Measurements from ENCODE around the gene TBC1D22A. TPM values are rescaled to one million over a fixed set of nuclear protein-coding genes. Genes with fewer than 3 reads are reported as not detected.
A peak's percentile ranks its signal among the peaks of the same experiment; 100 is the strongest.

TBC1D22A gene
- total RNA-seq (2014; rRNA removed) (12.2 and 14.3 TPM in 2 replicates), Bru-seq, nascent RNA (percentile 63 among the genes with signal in this experiment), BruChase-seq, experiment 1, labeled RNA remaining after a 6-hour chase (percentile 56 among the genes with signal in this experiment), BruChase-seq, experiment 2, labeled RNA remaining after a 2-hour chase (percentile 63 among the genes with signal in this experiment)
- long read RNA-seq, transcript TBC1D22A-201 (13 exons, 3,787 nt): major isoform, 21 of 44 reads
- long read RNA-seq, partial matches to known transcripts: 11 of 44 reads
- long read RNA-seq, other reads (novel, unspliced or antisense): 11 of 44 reads

DNA sequence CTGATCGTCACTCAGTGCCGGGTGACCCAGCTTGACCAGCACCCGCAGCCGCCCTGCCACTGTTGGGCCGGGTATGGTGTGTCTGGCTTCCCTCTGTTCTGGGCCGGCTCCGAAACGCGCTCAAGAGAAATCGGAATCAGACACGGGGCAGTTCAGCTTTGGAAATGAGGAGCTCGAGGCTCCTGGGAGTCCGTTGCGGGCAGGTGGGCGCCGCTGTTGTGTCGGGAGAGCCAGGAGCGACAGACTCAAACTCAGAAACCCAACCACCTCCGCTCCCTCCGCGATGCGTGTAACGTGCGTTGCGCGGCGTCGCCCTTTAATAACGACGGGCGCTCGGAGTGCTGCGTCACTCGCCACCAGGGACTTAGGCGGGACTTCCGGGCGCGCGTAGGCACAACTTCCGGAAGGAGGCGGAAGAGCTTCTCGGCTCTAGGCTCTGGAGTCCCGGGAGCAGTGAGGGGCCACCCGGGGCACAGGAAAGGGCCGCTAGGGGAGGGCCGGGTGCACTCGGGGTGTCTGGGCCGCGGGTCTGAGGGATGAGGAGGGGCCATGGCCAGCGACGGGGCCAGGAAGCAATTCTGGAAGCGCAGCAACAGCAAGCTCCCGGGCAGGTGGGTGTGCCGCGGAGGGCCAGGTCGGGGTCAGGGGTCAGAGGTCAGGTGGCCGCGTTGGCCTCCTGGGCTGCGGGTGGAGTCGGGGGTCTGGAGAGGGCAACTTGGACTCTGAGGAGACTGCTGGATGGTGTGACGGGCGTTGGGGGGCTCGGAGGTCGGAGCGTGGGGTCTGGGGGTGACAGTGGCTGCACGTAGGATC is at the start of gene TBC1D22A:
Gene TBC1D22A (plus strand): TSS at position 413 of the 813 bp plus-strand sequence. CDS start 137 bp downstream, at position 550.
- Histone ChIP-seq H4K20me1 (ENCODE audit: low read length) (no peaks in the 10 kb centered on the region), H2AFZ (ENCODE audit: low read length) (peak within 1 kb of the TSS; percentile 81), H3K4me1 (ENCODE audit: insufficient read depth, low read length) (peaks cover 19% of the 10 kb centered on the region), H3K9me3 (ENCODE audit: low read length) (no peaks in the 10 kb centered on the region), H3K9ac (ENCODE audit: low read length) (peak within 1 kb of the TSS; percentile 100), H3K36me3 (ENCODE audit: low read depth, low read length) (no peaks in the 10 kb centered on the region), H3K79me2 (ENCODE audit: low read length) (peaks cover 65% of the 10 kb centered on the region), H3K9me2 (replicated peaks; ENCODE audit: low read length) (no peaks in the 10 kb centered on the region), H3K27ac (ENCODE audit: low read length) (peak within 1 kb of the TSS; percentile 80), H3K27me3 (ENCODE audit: low read length) (no peaks in the 10 kb centered on the region), H3F3A (ENCODE audit: low read length, unreplicated experiment) (no peaks in the 10 kb centered on the region), H3K4me2 (ENCODE audit: low read length) (peak within 1 kb of the TSS; percentile 94), H3K4me3 (ENCODE audit: low read length) (peak within 1 kb of the TSS; percentile 100)
- TF ChIP-seq EZH2phosphoT487 (IDR thresholded peaks at IDR 0.05; ENCODE audit: borderline replicate concordance, low read length) (no peak), CTCF (conservative IDR thresholded peaks at IDR 0.05; ENCODE audit: low read depth, low read length) (no peak), EZH2 (IDR thresholded peaks at IDR 0.05; ENCODE audit: low read length, unreplicated experiment) (no peak)
- ATAC-seq: peak; percentile 89
- peak; percentile 91 for DNase-seq
- CTCF ChIA-PET: no interaction called here
- intact Hi-C loops (cut with micrococcal nuclease): loop anchor here (1.0 to 10.0 kb wide), 3 partner anchors 8 to 198 kb away; no protein-coding TSS in a partner anchor
- POLR2A ChIA-PET (ENCODE audit: unreplicated experiment): interaction anchor here (0.5 to 1.1 kb wide), 3 partner anchors 8 to 366 kb away, joined by 3 to 5 read pairs (median 3); no protein-coding TSS in a partner anchor
- BruUV-seq (replicated peaks): TSS peak; percentile 97

DNA sequence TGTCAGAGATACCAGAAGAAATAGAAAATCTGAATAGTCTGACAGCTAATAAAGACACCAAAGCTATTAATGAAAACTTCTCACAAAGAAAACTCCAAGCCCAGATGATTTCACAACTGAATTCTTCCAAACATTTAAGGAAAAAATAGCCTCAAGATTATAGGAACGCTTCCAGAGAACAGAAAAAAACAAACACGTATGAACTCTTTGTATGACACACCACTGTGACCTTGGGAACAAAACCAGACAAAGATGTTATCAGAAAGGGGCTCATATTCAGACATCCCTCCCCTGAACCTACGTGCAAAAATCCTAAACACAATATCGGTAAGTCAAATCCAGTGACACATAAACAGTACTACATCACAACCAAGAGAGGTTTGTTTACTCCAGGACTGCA is 47.9 kb upstream of the TBC1D22A start:
- H3K4me1 ChIP-seq (ENCODE audit: insufficient read depth, low read length): no peaks in the 10 kb centered on the region
- no peaks in the 10 kb centered on the region for H3K9me2 ChIP-seq (replicated peaks; ENCODE audit: low read length)
- no peak overlapping the region for H3K9ac ChIP-seq (ENCODE audit: low read length)
- no peaks in the 10 kb centered on the region for H3K9me3 ChIP-seq (ENCODE audit: low read length)
- intact Hi-C loops (cut with micrococcal nuclease): no loop called here
- no peaks in the 10 kb centered on the region for H3K79me2 ChIP-seq (ENCODE audit: low read length)
- POLR2A ChIA-PET (ENCODE audit: unreplicated experiment): no interaction called here
- H3K4me2 ChIP-seq (ENCODE audit: low read length): no peak overlapping the region
- H2AFZ ChIP-seq (ENCODE audit: low read length): no peak overlapping the region
- H3K27ac ChIP-seq (ENCODE audit: low read length): no peak overlapping the region
- BruUV-seq (replicated peaks): no TSS peak
- CTCF ChIA-PET: no interaction called here
- H3F3A ChIP-seq (ENCODE audit: low read length, unreplicated experiment): no peaks in the 10 kb centered on the region
- H3K4me3 ChIP-seq (ENCODE audit: low read length): no peak overlapping the region
- H3K36me3 ChIP-seq (ENCODE audit: low read depth, low read length): no peaks in the 10 kb centered on the region
- DNase-seq (no peak), ATAC-seq (no peak)
- no peaks in the 10 kb centered on the region for H4K20me1 ChIP-seq (ENCODE audit: low read length)
- H3K27me3 ChIP-seq (ENCODE audit: low read length): no peaks in the 10 kb centered on the region
- no peak for TF ChIP-seq CTCF (conservative IDR thresholded peaks at IDR 0.05; ENCODE audit: low read depth, low read length)
- TF ChIP-seq EZH2 (IDR thresholded peaks at IDR 0.05; ENCODE audit: low read length, unreplicated experiment): no peak
- TF ChIP-seq EZH2phosphoT487 (IDR thresholded peaks at IDR 0.05; ENCODE audit: borderline replicate concordance, low read length): no peak

Data from PC-3 (cell line).